H7 (cell line): ENCODE data around the gene CBY2. TPM values are rescaled to one million over a fixed set of nuclear protein-coding genes. Genes with fewer than 3 reads are reported as not detected.
"Not testable (repeated sequence)": the region's sequence is repeated elsewhere in the genome, so short reads cannot be mapped to it uniquely, and the experiment has no call there.

Experiments
- DNase-seq: peaks from one replicate; pipeline ENCODE4 v3.0.0; 2012
- H3K27me3 ChIP-seq: 2 replicates; pipeline ENCODE4 v1.6.0; 2011; ENCODE audit warnings: mild to moderate bottlenecking, low read length; ENCODE audit not compliant: control insufficient read depth, insufficient read depth
- H3K36me3 ChIP-seq: replicated peaks from 2 replicates; pipeline ENCODE4 v1.5.1; 2011; ENCODE audit warnings: low read length; ENCODE audit not compliant: control insufficient read depth, insufficient read depth
- H3K4me3 ChIP-seq: 2 replicates; pipeline ENCODE4 v1.5.1; 2011; ENCODE audit warnings: low read depth, mild to moderate bottlenecking, control low read depth, low read length, moderate library complexity; ENCODE audit not compliant: insufficient read depth
- total RNA-seq: library from RNA; depleted of rRNA; stranded (reverse); fragments of >200 nt; shearing (Covaris generic); gene quantifications from 2 replicates; pipeline ENCODE4 v1.2.3, GENCODE V29; 2014; rRNA removed

CBY2 gene
- total RNA-seq, 1 experiment from 2014 or later = 0.62 TPM

DNA sequence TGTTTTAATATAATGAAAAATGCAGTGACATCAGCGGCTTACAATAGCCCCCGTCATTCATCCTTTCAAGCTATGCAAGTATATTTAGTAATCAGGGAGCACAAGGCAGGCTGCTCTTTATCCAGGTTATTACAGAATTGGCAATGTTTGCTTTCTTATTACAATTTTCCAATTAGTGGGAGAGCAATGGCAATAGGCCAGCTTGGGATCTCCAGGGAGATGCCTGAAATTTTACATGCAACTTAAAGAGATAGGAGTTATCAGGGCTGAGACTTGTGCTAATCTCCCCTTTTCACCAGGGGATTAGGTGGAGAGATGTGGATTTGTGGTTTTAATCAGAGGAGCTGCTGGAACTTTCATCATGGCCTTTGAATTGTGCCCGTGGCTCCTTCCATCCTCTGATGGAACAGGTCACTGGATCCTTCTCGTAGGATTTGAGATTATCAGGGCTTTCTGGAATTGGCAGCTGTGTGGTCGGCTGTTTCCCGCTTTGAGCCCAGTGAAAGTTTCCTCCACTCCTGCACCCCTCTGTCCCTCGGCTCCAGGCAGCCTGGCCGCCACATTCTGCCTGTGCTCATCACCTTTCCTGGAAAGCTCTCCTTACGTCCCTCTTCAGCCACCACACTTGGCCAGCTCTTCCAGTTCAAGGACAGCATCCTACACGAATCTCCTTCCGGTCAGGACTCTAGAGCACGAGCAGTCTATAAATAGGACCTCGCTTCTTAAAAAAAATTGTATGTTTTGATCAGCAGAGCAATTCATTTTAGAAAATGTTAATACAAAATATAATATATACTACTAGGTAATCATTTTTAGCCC is 47.0 kb downstream of the CBY2 start:
- no peaks in the 10 kb centered on the region for H3K27me3 ChIP-seq

GRCh38 chr13:45750566-45750965 is 48.4 kb downstream of the CBY2 start:
- Histone ChIP-seq H3K4me3 (no peak overlapping the region), H3K36me3 (no peaks in the 10 kb centered on the region), H3K27me3 (no peaks in the 10 kb centered on the region)
- DNase-seq = no peak

More for the DNA sequence above, 47.0 kb downstream of the CBY2 start:
- Histone ChIP-seq H3K36me3 (no peaks in the 10 kb centered on the region), H3K4me3 (no peak overlapping the region)
- DNase-seq = no peak

DNA sequence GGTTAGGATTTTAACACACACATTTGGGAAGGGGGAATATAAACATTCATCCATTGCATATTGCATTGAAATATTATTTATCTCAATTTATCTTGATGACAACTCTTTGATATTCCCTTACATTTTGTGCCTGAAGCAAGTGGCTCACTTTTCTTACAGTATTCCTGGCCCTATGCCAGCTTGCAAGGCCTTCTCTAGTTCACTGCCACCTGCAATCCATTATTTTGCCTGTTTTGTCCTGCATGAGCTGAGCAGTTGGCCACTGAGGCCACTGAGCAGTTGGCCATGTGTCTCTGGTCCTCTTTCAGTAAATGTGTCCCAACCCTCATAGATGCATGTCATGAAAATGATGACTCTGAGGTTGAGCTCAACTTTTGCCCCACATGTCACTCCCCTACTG is 49.8 kb downstream of the CBY2 start:
- H3K27me3 ChIP-seq = no peaks in the 10 kb centered on the region
- DNase-seq = no peak
- H3K36me3 ChIP-seq = no peaks in the 10 kb centered on the region
- no peak overlapping the region for H3K4me3 ChIP-seq

- Histone ChIP-seq H3K27me3 (no peaks in the 10 kb centered on the region), H3K4me3 (no peak overlapping the region), H3K36me3 (no peaks in the 10 kb centered on the region)
- DNase-seq = no peak
Observed at GRCh38 chr13:45752510-45752909, 50.4 kb downstream of the CBY2 start.

GRCh38 chr13:45756498-45756897 is 54.4 kb downstream of the CBY2 start:
- H3K4me3 ChIP-seq, H3K27me3 ChIP-seq, H3K36me3 ChIP-seq, DNase-seq: not testable (repeated sequence)

- DNase-seq, H3K36me3 ChIP-seq, H3K4me3 ChIP-seq, H3K27me3 ChIP-seq: not testable (repeated sequence)
Observed at GRCh38 chr13:45757589-45757988, 55.5 kb downstream of the CBY2 start.

GRCh38 chr13:45763419-45763818 is 61.3 kb downstream of the CBY2 start:
- H3K4me3 ChIP-seq = no peak overlapping the region
- no peaks in the 10 kb centered on the region for H3K36me3 ChIP-seq
- H3K27me3 ChIP-seq = no peaks in the 10 kb centered on the region
- DNase-seq = no peak

Other genes starting within 250 kb of the CBY2 start
- 17.7 and 30.7 TPM in 2 replicates for gene COG3, start 237.4 kb upstream of the CBY2 start, total RNA-seq
- gene ERICH6B, start 86.6 kb upstream of the CBY2 start, total RNA-seq = not detected in 2 replicates
- gene SIAH3, start 149.4 kb downstream of the CBY2 start, total RNA-seq = 0.07 TPM in 1 of 2 replicates, not detected in the other